ENCODE results near the gene TMCC3.

- TF ChIP-seq EP300 (conservative IDR thresholded peaks at IDR 0.05; ENCODE audit: poor library complexity, severe bottlenecking): no peak
- no peak for TF ChIP-seq CTCF (IDR thresholded peaks at IDR 0.05; ENCODE audit: poor library complexity, severe bottlenecking)
- no peak for TF ChIP-seq REST (IDR thresholded peaks at IDR 0.05; ENCODE audit: borderline replicate concordance)
- TF ChIP-seq POLR2AphosphoS5 (IDR thresholded peaks at IDR 0.05): no peak
Observed at GRCh38 chr12:94679554-94680195, 29.3 kb upstream of the TMCC3 start.

All from neural cell (in vitro differentiated cells).